AG04449 (cell line): ENCODE results near the gene APLP2.
A peak's percentile ranks its signal among the peaks of the same experiment; 100 is the strongest.

ENCODE experiments used
- CTCF ChIA-PET: fragments of 350-600 bp; formaldehyde crosslinking; extraction: SDS; loops from one replicate; lab custom pipeline; 2021; ENCODE audit warnings: antibody characterized with exemption; lab: Yijun Ruan, JAX
- POLR2A ChIA-PET: fragments of 400-600, 350-600 bp; formaldehyde crosslinking; extraction: SDS; loops from one replicate; lab custom pipeline; 2020; ENCODE audit warnings: antibody characterized with exemption, inconsistent platforms; lab: Yijun Ruan, JAX
- DNase-seq: peaks from one replicate; pipeline ENCODE4 v3.0.0-alpha.2; 2010; ENCODE audit warnings: low read depth, low spot score
- H3K4me3 ChIP-seq: 2 replicates; pipeline ENCODE4 v1.5.1; 2011; ENCODE audit warnings: low read depth, mild to moderate bottlenecking, control low read depth, low read length
- CTCF ChIP-seq: IDR thresholded peaks from one replicate; pipeline ENCODE4 v1.5.1; 2011; ENCODE audit warnings: mild to moderate bottlenecking, moderate library complexity, low read length, control low read depth, inconsistent platforms; ENCODE audit not compliant: insufficient read depth; ENCODE audit errors: missing control alignments

APLP2 gene

DNA sequence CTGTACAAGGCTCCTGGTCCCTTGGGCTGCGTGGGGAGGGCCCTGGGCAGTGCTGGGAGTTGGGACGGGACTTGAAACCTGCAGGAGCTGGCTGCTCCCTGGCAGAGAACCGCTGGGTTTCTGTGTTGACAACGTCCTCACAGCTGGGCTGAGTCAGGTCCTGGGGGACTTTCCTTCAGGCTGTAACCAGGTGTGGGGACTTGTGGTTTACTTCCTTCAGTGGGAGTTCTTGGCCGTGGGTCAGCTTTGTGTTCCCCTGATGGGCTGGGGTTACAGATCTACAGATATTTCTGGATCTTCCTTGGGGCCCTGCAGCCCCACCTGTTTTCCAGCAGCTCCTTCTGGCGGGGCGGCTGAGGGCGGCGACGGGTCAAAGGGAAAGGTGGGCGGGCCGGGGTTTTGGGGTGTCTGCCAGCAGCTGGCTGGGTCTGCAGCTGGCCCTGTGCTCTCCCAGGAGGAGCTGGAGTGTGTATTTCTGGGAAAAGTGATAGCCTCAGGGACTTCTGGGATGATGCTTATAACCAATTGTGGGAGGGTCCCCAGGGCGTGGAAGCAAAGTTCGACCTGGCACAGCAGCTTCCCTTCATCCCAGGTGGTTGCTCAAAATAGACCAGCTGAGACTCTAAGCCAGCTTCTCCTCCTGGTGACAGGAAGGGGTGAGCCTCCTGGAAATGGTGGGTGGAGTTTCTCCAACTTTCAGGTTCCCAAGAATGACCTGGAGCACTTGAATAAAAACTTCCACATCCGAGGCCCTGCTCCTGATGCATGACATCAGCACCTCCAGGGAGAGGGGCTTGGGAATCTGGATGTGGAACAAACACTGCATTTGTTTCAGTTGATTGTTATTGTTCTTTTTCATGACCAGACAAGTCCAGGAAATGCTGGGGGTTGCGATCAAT lies 109.0 kb downstream of the APLP2 start:
- no peak for TF ChIP-seq CTCF
- DNase-seq, result no peak
- ChIA-PET POLR2A (no interaction called here), CTCF (no interaction called here)
- no peak overlapping the region for H3K4me3 ChIP-seq

DNA sequence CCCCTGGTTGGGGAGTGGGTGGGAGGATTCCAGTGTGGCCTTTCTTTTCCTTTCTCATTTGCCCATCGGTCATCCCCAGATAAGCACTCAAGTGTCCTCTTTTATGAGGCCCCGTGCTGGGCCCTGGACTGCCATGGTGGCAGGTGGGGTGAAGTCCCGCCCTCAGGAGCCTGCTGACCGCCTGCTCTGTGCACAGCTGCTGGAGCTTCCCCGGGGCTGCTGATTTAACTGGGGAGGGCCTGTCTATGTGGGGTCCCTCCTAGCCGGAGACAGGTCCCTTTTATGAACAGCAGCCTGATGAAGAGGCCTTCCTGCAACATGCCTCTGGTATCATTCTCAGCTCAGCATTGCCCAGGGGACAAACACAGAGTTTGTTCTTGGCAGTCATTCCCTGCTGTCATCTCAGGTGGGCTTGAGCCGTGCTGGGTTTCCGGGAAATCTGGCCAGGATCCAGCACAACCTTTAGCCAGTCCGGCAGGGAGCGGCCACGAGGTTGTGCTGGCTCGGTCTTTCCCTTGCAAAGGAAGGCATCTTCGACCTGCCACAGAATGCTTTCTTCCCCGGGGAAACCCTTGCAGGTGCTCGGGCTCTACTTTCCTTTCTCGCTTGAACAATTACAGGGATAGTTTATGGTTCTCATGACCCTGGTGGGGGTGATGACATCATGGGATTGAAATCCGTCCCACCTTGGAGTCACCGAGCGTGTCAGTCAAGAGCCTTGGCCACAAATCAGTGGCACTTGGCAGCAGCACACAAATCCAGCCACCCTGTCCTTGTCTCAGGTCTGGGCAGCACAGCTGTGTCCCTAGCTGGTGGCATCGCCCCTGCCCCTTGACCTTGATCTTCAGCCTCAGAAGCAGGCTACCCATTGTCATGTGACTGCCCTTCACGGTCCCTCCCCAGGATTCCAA lies 110.0 kb downstream of the APLP2 start:
- no peak overlapping the region for H3K4me3 ChIP-seq
- DNase-seq, result no peak
- ChIA-PET CTCF (no interaction called here), POLR2A (no interaction called here)
- no peak for TF ChIP-seq CTCF

DNA sequence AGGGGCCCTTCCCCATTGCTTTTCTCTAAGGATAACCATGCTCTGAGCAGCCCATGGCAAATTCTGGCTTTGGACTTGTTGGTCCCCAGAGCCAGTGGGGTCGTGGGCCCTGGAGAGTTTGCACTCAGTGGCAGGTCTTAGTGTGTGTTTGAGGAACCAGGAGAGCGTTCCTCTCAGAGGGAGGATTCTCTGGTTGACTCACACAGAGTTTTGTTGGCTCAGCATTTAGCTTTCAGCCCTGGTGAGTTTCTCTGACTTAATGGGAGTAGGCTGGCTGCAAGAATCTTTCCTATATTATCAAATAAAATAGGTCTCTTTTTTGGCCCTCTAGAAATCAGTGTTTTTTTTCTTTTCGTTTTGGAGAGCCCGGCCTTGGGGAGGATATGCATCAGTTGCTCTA lies 110.8 kb downstream of the APLP2 start:
- CTCF ChIA-PET, result no interaction called here
- no peak for TF ChIP-seq CTCF
- no peak overlapping the region for H3K4me3 ChIP-seq
- POLR2A ChIA-PET, result no interaction called here
- no peak for DNase-seq

DNA sequence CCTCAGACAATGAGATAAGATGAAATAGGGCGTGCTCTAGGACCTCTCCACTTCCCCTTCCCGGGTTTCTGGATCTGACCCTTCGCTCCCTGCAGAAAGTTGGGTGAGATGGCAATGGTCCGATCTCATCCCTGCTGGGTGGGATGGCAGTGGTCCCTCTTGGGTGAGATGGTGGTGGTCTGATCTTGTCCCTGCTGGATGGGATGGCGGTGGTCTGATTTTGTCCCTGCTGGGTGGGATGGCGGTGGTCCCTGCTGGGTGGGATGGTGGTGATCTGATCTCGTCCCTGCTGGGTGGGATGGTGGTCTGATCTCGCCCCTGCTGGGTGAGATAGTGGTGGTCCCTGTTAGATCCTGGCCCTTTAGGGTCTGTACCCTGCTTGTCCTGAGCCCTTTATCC lies 111.2 kb downstream of the APLP2 start:
- TF ChIP-seq CTCF, result no peak
- POLR2A ChIA-PET, result no interaction called here
- no peak for DNase-seq
- CTCF ChIA-PET, result no interaction called here
- H3K4me3 ChIP-seq, result no peak overlapping the region

GRCh38 chr11:130181295-130182272 lies 111.9 kb downstream of the APLP2 start:
- CTCF ChIA-PET, result no interaction called here
- peak; percentile 51 for DNase-seq

More at GRCh38 chr11:130181295-130182272, 111.9 kb downstream of the APLP2 start:
- H3K4me3 ChIP-seq, result no peak overlapping the region
- TF ChIP-seq CTCF, result no peak
- POLR2A ChIA-PET, result no interaction called here
